DMS79 treated with DMSO at 0.1 percent for 48 hours (cell line): ENCODE data around the gene SRSF9.
"Not testable (repeated sequence)": the region's sequence is repeated elsewhere in the genome, so short reads cannot be mapped to it uniquely, and the experiment has no call there.

Experiments used
- DNase-seq: peaks from one replicate; lab custom pipeline; 2025; lab: John Stamatoyannopoulos, UW

The SRSF9 gene

GRCh38 chr12:120469450-120470149 lies at the start of gene SRSF9:
Gene SRSF9 (minus strand): TSS chr12:120469748. CDS start chr12:120469609, 139 bp downstream.
- peak; percentile 88 for DNase-seq

GRCh38 chr12:120519324-120519723 lies 49.8 kb upstream of the SRSF9 start:
- not testable (repeated sequence) for DNase-seq

GRCh38 chr12:120515496-120515895 lies 45.9 kb upstream of the SRSF9 start:
- DNase-seq, result no peak

- no peak for DNase-seq
These were observed 44.5 kb upstream of the SRSF9 start for GRCh38 chr12:120514002-120514401.

- DNase-seq, result no peak
These were observed 39.0 kb upstream of the SRSF9 start for GRCh38 chr12:120508537-120508936.

GRCh38 chr12:120504587-120504986 lies 35.0 kb upstream of the SRSF9 start:
- no peak for DNase-seq

- no peak for DNase-seq
These were observed 31.0 kb upstream of the SRSF9 start for GRCh38 chr12:120500581-120500980.

- DNase-seq, result no peak
These were observed 29.4 kb upstream of the SRSF9 start for GRCh38 chr12:120498870-120499515.

- no peak for DNase-seq
These were observed 28.1 kb upstream of the SRSF9 start for GRCh38 chr12:120497524-120498150.

- DNase-seq, result peak; percentile 27
These were observed 27.1 kb upstream of the SRSF9 start for GRCh38 chr12:120496413-120497340.

GRCh38 chr12:120495731-120496412 lies 26.3 kb upstream of the SRSF9 start, which contains the start of gene DYNLL1:
Gene DYNLL1 (plus strand): TSS chr12:120496113. CDS start chr12:120496422, 309 bp downstream.
- DNase-seq, result peak; percentile 92

GRCh38 chr12:120495186-120495730 lies 25.7 kb upstream of the SRSF9 start:
- peak; percentile 66 for DNase-seq

- DNase-seq, result no peak
These were observed 21.4 kb upstream of the SRSF9 start for GRCh38 chr12:120490833-120491512.

GRCh38 chr12:120490325-120490724 lies 20.8 kb upstream of the SRSF9 start:
- no peak for DNase-seq

GRCh38 chr12:120489018-120489417 lies 19.5 kb upstream of the SRSF9 start:
- no peak for DNase-seq

GRCh38 chr12:120488057-120488640 lies 18.6 kb upstream of the SRSF9 start:
- no peak for DNase-seq

- DNase-seq, result not testable (repeated sequence)
These were observed 18.0 kb upstream of the SRSF9 start for GRCh38 chr12:120487552-120487951.

- no peak for DNase-seq
These were observed 16.7 kb upstream of the SRSF9 start for GRCh38 chr12:120485961-120486881.

GRCh38 chr12:120483621-120484020 lies 14.1 kb upstream of the SRSF9 start:
- no peak for DNase-seq
